ENCODE results near the gene PLPP6. TPM values are rescaled to one million over a fixed set of nuclear protein-coding genes. Genes with fewer than 3 reads are reported as not detected.
A peak's percentile ranks its signal among the peaks of the same experiment; 100 is the strongest.

The PLPP6 gene
- total and polyA plus RNA-seq, 2 of the 8 experiments (the other 6 are each of a cell fraction or from before 2014, with no cell fraction given), result 11.8 to 13.3 TPM

DNA sequence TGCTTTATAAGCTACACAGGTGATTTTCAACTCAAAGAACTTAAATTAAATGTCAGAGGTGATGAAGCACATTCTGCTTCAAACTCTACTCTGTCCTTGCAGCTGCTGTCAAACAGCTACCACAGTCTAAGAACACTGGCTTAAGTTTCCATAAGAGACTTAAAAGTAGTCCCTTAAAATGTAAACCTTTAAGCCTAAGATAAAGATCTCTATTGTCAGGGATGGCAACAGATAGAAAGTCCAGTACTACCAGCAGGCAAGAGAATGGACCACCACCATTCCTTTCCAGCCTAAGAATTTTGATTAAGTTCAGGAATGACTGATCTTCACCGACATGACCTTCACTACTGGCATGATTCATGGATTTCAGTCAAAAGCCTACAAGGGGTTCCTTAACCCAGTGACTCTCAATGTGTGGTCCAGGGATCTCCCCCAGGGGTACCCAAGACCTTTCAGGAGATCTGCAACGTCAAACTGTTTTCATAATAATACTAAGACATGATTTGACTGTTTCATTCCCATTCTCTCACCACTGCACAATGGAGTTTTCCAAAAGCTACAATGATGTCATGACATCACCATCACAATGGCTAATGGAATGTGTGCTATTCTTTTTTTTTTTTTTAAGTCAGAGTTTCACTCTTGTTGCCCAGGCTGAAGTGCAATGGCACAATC lies 41.1 kb upstream of the PLPP6 start:
- no peak overlapping the region for H3K4me3 ChIP-seq (ENCODE audit: extremely low read depth in 1 of 4, insufficient read depth in 2 of 4, low read depth in 3 of 4, low read length in 4 of 4)
- H4K8ac ChIP-seq (ENCODE audit: extremely low read depth, insufficient read depth, low read length), result no peak overlapping the region
- H3K79me2 ChIP-seq (ENCODE audit: control insufficient read depth in 1 of 2, insufficient read depth in 2 of 2, low read length in 2 of 2), result no peaks in the 10 kb centered on the region
- H2BK20ac ChIP-seq (ENCODE audit: low read length), result peak overlapping the region; percentile 48; the same call in 1 of the 2 replicates
- H2BK15ac ChIP-seq (ENCODE audit: low read length), result no peak overlapping the region
- no peak overlapping the region for H3K14ac ChIP-seq (ENCODE audit: insufficient read length)
- no peak overlapping the region for H2BK120ac ChIP-seq (replicated peaks; ENCODE audit: low read depth, low read length)
- H3K4me1 ChIP-seq (replicated peaks in 1 of 4; ENCODE audit: control insufficient read depth in 3 of 4, insufficient read depth in 4 of 4, low read length in 3 of 4), result peaks cover 6 to 18% (median 9%) of the 10 kb centered on the region in 4 experiments
- no peaks in the 10 kb centered on the region for H3K79me1 ChIP-seq (ENCODE audit: low read depth, low read length)
- no peaks in the 10 kb centered on the region for H3K27me3 ChIP-seq (replicated peaks in 1 of 4; ENCODE audit: control insufficient read depth in 3 of 4, extremely low read depth in 1 of 4, insufficient read depth in 3 of 4, low read length in 3 of 4)
- H3K27ac ChIP-seq (ENCODE audit: low read depth, low read length), result no peak overlapping the region; the same call in 1 of the 2 replicates
- H2BK12ac ChIP-seq (ENCODE audit: low read depth, low read length), result peak overlapping the region; percentile 95; the same call in 1 of the 2 replicates
- no peak overlapping the region for H3K56ac ChIP-seq (replicated peaks; ENCODE audit: insufficient read length, low read depth, low read length)
- peak overlapping the region; percentile 29; the same call in 1 of the 2 replicates for H3K18ac ChIP-seq (ENCODE audit: extremely low read depth, low read length)
- H4K5ac ChIP-seq (ENCODE audit: insufficient read length, low read depth, low read length), result no peak overlapping the region
- H4K91ac ChIP-seq (replicated peaks; ENCODE audit: insufficient read length, low read length), result no peak overlapping the region
- no peaks in the 10 kb centered on the region for H3K23me2 ChIP-seq (ENCODE audit: low read depth, low read length)
- no peaks in the 10 kb centered on the region for H3K36me3 ChIP-seq (ENCODE audit: control insufficient read depth in 2 of 4, insufficient read depth in 4 of 4, low read length in 3 of 4)
- ChIA-PET CTCF (ENCODE audit: partially characterized antibody) (interaction anchor here (1.0 to 5.2 kb wide), 6 partner anchors 18 to 254 kb away, joined by 3 to 37 read pairs (median 3); no protein-coding TSS in a partner anchor), POLR2A (ENCODE audit: partially characterized antibody) (interaction anchor here (0.5 to 1.3 kb wide), 4 partner anchors 15 to 988 kb away, joined by 3 to 5 read pairs (median 4); no protein-coding TSS in a partner anchor)
- FAIRE-seq, result peak; percentile 45
- DNase-seq (ENCODE audit: low read depth in 1 of 2, low spot score in 2 of 2), result no peak
- no peak overlapping the region for H3K4ac ChIP-seq (replicated peaks; ENCODE audit: insufficient read length, low read depth, low read length)
- H3K9ac ChIP-seq (replicated peaks in 1 of 4; ENCODE audit: extremely low read depth in 1 of 4, low read depth in 3 of 4, low read length in 3 of 4), result no peak overlapping the region
- H3K23ac ChIP-seq (ENCODE audit: insufficient read length), result no peak overlapping the region
- H3K9me3 ChIP-seq (ENCODE audit: insufficient read depth in 2 of 2, low read depth in 1 of 2, low read length in 1 of 2), result no peaks in the 10 kb centered on the region
- peak overlapping the region; percentile 32; the same call in 1 of the 2 replicates for H2AK5ac ChIP-seq (ENCODE audit: low read depth, low read length)
- peak overlapping the region; percentile 37; the same call in 1 of the 2 replicates for H2BK5ac ChIP-seq (ENCODE audit: low read depth, low read length)
- no peaks in the 10 kb centered on the region for H4K20me1 ChIP-seq (replicated peaks in 1 of 2; ENCODE audit: control insufficient read depth in 1 of 2, insufficient read depth in 2 of 2, low read length in 2 of 2)
- WGBS, 2 experiments (ENCODE audit: extremely low coverage in 1 of 2, insufficient coverage in 1 of 2, insufficient read length in 1 of 2, insufficient replicate concordance in 2 of 2, low coverage in 1 of 2, low lambda C conversion rate in 2 of 2, missing lambda C conversion rate in 1 of 2), result 67% methylated on average over 2 of the region's 2 CpGs; no CpG with 5 or more reads in 1 of the 2 experiments
- H2AFZ ChIP-seq (ENCODE audit: low read length), result 0 out of 2 replicates have a peak overlapping the region, but pooled peaks have one; percentile 16
- peak overlapping the region in 1 of 2 experiments; percentile 43; a peak in 2 of 4 replicates for H3K4me2 ChIP-seq (ENCODE audit: insufficient read depth in 1 of 2, low read depth in 2 of 2, low read length in 2 of 2)
- TF ChIP-seq SAP30 (IDR thresholded peaks at IDR 0.05; ENCODE audit: insufficient read depth, insufficient replicate concordance, low read length), result no peak
- TF ChIP-seq, protein P1, sequence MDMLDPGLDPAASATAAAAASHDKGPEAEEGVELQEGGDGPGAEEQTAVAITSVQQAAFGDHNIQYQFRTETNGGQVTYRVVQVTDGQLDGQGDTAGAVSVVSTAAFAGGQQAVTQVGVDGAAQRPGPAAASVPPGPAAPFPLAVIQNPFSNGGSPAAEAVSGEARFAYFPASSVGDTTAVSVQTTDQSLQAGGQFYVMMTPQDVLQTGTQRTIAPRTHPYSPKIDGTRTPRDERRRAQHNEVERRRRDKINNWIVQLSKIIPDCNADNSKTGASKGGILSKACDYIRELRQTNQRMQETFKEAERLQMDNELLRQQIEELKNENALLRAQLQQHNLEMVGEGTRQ (IDR thresholded peaks at IDR 0.05; ENCODE audit: low read length), result no peak
- TF ChIP-seq BRCA1 (IDR thresholded peaks at IDR 0.05; ENCODE audit: low read depth, low read length), result no peak
- TF ChIP-seq JUND (IDR thresholded peaks at IDR 0.05; ENCODE audit: low read length), result peak; percentile 72
- no peak for TF ChIP-seq KDM4A (IDR thresholded peaks at IDR 0.05; ENCODE audit: low read depth, low read length, severe bottlenecking)
- no peak for TF ChIP-seq PHF8 (conservative IDR thresholded peaks at IDR 0.05; ENCODE audit: low read depth, low read length)
- TF ChIP-seq CHD1 (IDR thresholded peaks at IDR 0.05; ENCODE audit: low read depth, low read length), result no peak
- no peak for TF ChIP-seq CHD2 (IDR thresholded peaks at IDR 0.05; ENCODE audit: low read length)
- no peak for TF ChIP-seq SRF (IDR thresholded peaks at IDR 0.05; ENCODE audit: low read depth, low read length)
- TF ChIP-seq YY1 (IDR thresholded peaks at IDR 0.05; ENCODE audit: low read depth, low read length), result no peak
- no peak for TF ChIP-seq NRF1 (IDR thresholded peaks at IDR 0.05; ENCODE audit: low read depth, low read length)
- TF ChIP-seq MAFK (IDR thresholded peaks at IDR 0.05; ENCODE audit: low read depth, low read length), result no peak

Measured in H1 (cell line).